Measurements from ENCODE around the gene PSME3.

PSME3 gene

DNA sequence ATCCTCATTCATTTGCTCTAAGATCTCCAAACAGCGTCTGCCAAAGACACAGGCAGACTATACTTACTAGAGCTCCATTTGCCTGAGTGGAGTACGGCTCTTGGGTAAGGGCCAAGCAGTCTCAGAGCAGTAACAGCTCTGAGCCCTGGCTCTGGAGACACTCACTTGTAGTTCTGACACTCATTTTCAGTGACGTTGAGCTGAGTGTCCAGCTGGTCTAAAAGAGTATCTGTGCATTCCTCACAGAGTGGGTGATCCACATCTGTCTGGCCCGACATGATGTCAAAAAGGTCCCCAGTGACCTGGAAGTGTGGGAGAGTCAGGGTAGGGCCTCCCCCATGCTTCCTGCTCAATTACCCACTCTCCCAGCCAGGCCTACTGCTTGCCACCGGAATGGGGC, 14.8 kb upstream of the PSME3 start:
- DNase-seq = no peak

DNA sequence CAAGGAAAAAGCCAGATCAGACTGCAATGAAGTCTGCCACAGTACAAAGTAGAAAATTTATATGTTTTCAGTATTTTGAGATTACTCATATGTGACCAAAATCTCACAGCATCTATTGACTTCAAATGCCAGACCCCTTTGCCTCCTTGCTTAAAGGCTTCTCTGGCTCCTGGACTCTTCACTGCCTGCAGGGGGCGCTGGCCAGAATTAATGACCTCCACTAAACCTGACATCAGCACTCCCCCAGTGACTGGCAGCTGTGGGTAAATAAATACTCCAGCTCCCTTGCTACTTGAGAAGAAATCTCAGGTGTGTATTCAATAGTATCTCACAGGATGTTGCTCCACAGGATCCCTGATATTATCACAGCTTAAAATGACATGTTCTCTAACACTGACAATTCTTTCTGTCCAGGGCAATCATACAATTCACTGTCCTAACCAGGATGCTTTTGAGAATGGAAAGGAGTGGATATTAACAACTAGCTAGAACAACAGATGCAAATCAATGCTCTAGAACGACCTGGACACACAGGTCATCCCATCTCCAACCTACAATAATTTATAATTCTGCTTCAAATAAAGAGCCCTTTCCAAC, 13.2 kb upstream of the PSME3 start:
- DNase-seq = peak; percentile 62

- no peak for DNase-seq
Measured at GRCh38 chr17:42821176-42821575, 12.0 kb upstream of the PSME3 start.

DNA sequence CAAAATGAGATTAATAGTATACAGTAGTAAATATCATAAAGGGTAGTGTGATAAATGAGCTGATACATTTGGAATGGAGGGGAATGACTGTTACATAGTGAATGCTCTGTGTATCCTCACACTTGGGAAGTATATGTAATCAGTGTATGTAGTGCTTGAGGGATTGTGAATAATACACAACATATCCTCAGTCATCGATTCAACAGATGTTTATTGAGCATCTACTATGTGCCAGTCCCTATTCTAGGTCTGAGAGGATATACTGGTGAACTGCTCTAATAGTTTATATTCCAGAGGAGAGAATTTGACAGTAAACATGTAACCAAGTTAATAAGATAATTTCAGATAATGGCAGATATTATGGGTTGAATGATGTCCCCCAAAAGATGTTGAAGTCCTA, 5.7 kb upstream of the PSME3 start:
- no peak for DNase-seq

- DNase-seq = no peak
Measured at GRCh38 chr17:42830971-42831370, 2.2 kb upstream of the PSME3 start.

- DNase-seq = no peak
Measured at GRCh38 chr17:42832213-42832933, 824 bp upstream of the PSME3 start.

DNA sequence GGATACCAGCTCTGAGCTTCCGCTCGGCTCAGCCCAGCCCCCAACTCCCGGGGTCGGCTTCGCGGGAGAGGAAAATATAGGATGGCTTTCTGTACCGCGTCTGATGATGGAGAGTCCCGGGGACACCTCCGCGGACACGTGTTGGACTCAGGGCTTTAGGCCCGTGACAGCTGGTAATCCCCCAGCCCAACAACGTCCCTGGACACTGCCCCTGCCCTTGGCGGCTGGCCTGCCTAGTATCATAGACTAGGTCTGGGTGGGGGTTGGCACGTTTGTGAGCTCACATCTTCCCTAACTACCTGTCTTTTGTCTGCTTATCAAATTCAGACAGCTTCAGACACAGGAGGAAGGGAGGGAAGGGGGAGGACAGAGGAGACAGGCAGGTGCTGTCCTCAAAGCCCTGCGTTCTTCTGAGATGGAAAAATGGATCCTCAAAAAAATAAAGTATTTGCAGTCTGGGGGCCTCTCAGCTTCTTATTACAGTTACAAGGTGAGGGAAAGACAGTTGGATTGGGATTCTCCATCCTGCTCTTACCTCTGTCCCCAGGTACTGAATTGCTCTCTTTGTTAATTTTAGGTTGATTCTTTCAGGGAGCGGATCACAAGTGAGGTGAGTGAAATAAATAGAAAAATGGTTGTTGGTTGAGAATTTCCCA, 698 bp downstream of the PSME3 start:
- DNase-seq = no peak

GRCh38 chr17:42835732-42836131, 2.5 kb downstream of the PSME3 start:
- no peak for DNase-seq

DNA sequence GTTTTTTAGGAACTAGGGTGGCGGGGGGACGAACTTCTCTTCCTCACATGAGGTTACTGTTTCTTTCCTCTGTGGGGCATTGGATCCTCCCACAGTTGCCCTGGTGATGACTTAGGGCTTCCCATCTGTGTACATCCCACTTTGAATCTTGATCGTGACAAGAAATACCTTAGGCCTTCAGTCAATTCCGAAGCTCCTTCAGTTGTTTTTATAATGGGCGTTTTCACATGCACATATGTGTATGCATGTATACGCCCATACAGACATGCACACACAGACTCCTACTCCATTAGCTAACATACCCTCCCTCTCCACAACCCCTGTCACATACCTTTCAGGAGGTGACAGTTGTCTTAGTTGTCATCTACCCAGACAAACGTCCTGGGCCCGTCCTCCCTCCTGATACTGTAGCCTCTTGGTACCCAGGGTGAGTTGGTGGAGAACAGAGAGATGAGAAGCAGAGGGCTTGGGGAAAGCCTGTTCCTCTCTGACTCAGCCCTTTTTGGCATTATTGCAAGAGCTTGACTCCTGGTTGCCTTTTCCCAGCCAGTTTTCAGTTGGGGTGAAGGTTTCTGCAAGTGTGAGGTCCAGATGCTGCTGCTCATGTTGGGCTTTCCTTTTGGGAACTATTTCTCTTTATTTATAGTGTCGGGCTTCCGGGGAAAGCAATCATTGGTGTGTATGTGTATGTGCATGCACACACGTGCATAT, 8.9 kb downstream of the PSME3 start:
- no peak for DNase-seq

- DNase-seq = peak; percentile 65
Measured at GRCh38 chr17:42843358-42843934, 10.2 kb downstream of the PSME3 start.

DNA sequence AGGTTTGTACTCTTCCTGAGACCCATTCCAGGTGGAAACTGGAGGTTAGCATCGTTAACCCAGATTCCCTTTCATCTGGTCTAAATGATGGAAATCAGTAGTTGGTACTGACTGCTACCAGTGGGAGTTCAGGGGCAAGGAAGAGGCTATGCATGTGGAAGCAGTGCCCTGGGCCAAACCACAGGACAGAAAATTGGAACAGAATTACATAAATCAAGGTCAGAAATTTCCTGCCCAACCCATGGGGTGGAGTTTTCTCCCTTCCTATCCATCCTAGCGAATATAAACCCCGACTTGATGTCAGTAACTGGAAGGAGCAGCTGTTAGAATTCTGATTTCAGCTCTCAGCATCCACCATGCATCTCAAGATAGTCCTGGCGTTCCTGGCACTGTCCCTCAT, 11.1 kb downstream of the PSME3 start, which contains the start of gene AOC2:
Gene AOC2, plus strand, starts transcription at position 310 of the 400 bp plus-strand sequence. Its CDS starts 47 bp downstream, at position 357.
- no peak for DNase-seq

DNA sequence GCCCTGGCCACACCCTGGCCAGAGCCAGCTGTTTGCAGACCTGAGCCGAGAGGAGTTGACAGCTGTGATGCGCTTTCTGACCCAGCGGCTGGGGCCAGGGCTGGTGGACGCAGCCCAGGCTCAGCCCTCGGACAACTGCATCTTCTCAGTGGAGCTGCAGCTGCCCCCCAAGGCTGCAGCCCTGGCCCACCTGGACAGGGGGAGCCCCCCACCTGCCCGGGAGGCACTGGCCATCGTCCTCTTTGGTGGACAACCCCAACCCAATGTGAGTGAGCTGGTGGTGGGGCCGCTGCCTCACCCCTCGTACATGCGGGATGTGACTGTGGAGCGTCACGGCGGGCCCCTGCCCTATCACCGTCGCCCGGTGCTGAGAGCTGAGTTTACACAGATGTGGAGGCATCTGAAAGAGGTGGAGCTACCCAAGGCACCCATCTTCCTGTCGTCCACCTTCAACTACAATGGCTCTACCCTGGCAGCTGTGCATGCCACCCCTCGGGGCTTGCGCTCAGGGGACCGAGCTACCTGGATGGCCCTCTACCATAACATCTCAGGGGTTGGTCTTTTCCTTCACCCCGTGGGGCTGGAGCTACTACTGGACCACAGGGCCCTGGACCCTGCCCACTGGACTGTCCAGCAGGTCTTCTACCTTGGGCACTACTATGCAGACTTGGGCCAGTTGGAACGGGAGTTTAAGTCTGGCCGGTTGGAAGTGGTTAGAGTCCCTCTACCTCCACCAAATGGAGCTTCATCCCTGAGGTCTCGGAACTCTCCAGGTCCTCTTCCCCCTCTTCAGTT, 11.8 kb downstream of the PSME3 start:
- no peak for DNase-seq

DNA sequence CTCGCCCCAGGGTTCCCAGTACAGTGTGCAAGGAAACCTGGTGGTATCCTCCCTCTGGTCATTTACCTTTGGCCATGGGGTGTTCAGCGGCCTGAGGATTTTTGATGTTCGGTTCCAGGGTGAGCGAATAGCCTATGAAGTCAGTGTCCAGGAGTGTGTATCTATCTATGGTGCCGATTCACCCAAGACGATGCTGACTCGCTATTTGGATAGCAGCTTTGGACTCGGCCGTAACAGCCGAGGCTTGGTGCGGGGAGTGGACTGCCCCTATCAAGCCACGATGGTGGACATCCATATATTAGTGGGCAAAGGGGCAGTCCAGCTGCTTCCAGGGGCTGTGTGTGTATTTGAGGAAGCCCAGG, 12.3 kb downstream of the PSME3 start:
- DNase-seq = no peak

DNA sequence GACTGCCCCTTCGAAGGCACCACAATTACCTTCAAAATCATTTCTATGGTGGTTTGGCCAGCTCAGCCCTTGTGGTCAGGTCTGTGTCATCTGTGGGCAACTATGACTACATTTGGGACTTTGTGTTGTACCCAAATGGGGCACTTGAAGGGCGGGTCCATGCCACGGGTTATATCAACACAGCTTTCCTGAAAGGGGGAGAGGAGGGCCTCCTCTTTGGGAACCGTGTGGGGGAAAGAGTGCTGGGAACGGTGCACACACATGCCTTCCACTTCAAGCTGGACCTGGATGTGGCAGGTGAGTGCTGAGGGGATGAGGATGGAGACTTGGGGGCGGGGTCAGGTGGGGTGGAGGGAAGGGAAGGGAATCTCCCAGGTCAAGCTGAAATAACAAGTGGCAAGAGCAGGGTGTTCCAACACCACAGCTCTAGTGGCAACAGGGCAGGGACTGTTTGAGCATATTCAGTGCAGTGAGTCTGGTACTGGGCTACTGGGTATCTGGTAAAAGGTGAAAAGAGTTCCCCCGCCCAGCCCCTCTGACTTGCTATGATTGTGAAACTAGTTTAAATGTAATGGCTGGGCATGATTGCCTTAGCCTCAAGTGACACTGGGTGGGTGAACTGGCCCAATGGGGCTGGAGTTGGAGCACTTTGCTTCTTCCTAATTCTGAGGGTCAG, 12.9 kb downstream of the PSME3 start:
- no peak for DNase-seq

DNA sequence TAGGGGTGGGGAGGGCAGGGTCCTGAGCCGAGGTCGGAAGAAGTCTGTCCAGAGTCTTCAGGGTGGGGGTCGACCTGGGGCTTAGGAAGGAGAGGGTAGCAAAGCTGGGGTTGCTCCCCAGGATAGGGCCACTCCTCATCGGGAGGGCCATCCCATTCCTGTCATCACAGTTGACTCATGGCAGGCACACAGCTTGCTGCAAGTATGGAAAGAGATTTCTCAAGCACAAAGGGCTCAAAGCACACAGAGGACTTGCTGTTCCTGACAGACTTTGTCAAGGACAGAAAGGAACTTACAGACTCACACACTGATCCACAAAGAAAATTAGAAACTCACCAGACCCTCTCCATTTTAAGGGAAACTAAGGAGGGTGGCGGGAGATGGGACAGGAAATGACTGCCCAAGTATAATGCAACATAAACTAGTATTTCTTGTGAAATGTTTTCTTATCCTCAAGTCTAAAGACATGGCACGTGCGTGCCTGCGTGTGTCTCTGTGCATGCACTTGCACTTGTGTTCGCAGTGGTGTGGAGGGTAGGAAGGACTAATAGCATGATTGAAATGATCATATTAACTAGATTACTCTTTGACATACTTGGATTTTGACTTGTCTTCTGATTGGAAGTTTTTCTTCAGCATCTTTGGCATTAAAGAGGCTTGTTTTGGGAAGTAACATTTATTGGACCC, 13.5 kb downstream of the PSME3 start:
- peak; percentile 27 for DNase-seq

DNA sequence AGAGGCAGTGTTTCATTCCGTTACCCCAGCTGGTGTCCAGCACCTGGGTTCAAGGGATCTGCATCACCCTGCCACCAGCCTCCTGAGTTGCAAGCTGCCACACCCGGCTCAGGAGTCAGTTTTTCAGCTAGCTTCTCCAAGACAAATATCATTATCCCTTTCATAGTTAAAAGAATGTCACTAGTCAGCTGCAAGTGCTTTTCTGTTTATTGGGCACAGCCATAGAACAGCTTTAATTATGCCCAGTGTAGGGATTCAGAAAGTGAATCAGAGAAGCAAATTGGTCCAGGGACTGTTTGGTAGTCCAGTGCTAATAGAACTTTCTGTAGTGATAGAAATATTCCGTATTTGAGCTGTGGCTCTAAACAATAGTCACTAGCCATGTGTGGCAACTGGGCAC, 14.9 kb downstream of the PSME3 start:
- DNase-seq = no peak

- DNase-seq = no peak
Measured at GRCh38 chr17:42849031-42849430, 15.8 kb downstream of the PSME3 start.

DNA sequence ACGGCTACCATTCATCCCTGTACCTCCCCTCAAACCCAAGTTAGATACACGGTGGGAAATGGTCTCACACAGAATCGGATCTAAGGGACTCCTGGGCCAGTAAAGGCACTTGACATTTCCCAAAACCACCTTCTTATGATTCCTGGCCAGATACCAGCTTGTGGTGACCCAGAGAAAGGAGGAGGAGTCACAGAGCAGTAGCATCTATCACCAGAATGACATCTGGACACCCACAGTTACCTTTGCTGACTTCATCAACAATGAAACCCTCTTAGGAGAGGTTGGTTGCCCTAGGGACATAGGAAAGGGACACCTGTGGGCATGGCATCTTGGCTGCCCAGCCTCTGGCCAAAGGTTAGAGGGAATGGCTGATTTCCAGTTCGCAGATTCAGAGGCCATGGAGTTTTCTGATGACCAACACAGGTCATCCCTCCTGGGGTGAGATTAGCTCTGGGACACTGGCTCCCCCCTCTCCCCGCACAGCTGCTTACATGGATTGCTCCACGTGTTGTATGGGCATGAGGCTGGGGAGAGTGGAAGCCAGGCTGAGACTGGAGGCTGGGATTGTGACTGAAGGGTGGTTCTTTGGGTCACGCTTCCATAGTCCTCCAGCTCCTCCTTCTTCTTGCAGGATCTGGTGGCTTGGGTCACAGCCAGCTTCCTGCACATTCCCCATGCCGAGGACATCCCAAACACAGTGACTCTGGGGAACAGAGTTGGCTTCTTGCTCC, 16.4 kb downstream of the PSME3 start:
- DNase-seq = peak; percentile 29

DNA sequence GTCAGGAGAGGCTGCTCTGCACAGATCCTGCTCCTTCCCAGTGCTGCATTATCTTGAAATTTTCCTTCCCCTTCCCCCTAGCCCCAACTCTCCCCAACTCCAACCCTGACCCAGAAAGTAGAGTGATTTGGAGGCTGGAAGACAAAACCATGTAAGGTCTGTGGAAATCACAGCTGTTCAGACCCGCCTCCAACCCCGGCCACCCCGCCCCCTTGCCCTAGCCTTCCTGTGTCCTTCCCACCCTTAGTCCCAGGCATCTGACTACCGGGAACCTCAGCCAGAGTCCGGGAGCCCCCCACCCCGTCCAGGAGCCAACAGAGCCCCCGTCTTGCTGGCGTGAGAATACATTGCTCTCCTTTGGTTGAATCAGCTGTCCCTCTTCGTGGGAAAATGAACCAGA, 17.8 kb downstream of the PSME3 start, which contains the start of gene AOC3:
Gene AOC3, plus strand, starts transcription at position 246 of the 400 bp plus-strand sequence. Its CDS starts 145 bp downstream, at position 391.
- no peak for DNase-seq

All from fibroblast of skin of scalp (primary cell).